ENCODE measurements around the gene CRIP3. TPM values are rescaled to one million over a fixed set of nuclear protein-coding genes. Genes with fewer than 3 reads are reported as not detected.

The CRIP3 gene
- total RNA-seq, 1 experiment from 2014 or later = 16.9 TPM

GRCh38 chr6:43286980-43287716, 21.5 kb downstream of the CRIP3 start:
- peak; percentile 74 for DNase-seq
- H3K27ac Mint-ChIP-seq = peak overlapping the region in 1 of 3 experiments; percentile 86; a peak in 2 of 7 replicates
- no peak overlapping the region for H2AFZ ChIP-seq (ENCODE audit: low read length)

More at GRCh38 chr6:43286980-43287716, 21.5 kb downstream of the CRIP3 start:
- no peak overlapping the region for H3K56ac ChIP-seq (ENCODE audit: insufficient read length, low read depth, low read length)
- H3K23ac ChIP-seq (ENCODE audit: insufficient read length, low read depth, low read length) = no peak overlapping the region
- H3K4me1 ChIP-seq (ENCODE audit: insufficient read depth, low read length) = no peaks in the 10 kb centered on the region
- no peak overlapping the region for H3K9ac ChIP-seq (ENCODE audit: extremely low read depth, insufficient read length, low read length)
- H2BK12ac ChIP-seq (ENCODE audit: insufficient read length, low read depth, low read length) = no peak overlapping the region
- no peak overlapping the region for H3K27ac ChIP-seq (ENCODE audit: insufficient read length, low read depth, low read length)
- no peak overlapping the region for H2BK120ac ChIP-seq (ENCODE audit: low read depth, low read length, poor library complexity, severe bottlenecking)
- no peaks in the 10 kb centered on the region for H3K9me3 Mint-ChIP-seq
- no peak overlapping the region for H3T11ph ChIP-seq (ENCODE audit: low read length)
- peaks cover 10 to 23% of the 10 kb centered on the region in 2 experiments for H3K4me1 Mint-ChIP-seq
- no peaks in the 10 kb centered on the region for H3K79me1 ChIP-seq (ENCODE audit: insufficient read depth, low read depth, low read length, poor library complexity, severe bottlenecking)
- H3K14ac ChIP-seq (ENCODE audit: insufficient read depth, low read length) = no peak overlapping the region
- no peak overlapping the region for H3K4me2 ChIP-seq (ENCODE audit: insufficient read depth, insufficient read length, low read length)
- no peak overlapping the region for H2BK20ac ChIP-seq (ENCODE audit: low read depth, low read length, poor library complexity, severe bottlenecking)
- no peaks in the 10 kb centered on the region for H3K36me3 Mint-ChIP-seq (ENCODE audit: insufficient read depth in 1 of 3, low read depth in 3 of 3)
- no peak overlapping the region for H3K4ac ChIP-seq (ENCODE audit: low read depth, low read length)
- H3K23me2 ChIP-seq (ENCODE audit: insufficient read length, low read depth, low read length, poor library complexity, severe bottlenecking) = no peaks in the 10 kb centered on the region
- no peaks in the 10 kb centered on the region for H3K27me3 ChIP-seq (ENCODE audit: insufficient read depth, low read length)
- TF ChIP-seq CTCF (conservative IDR thresholded peaks at IDR 0.05) = peak; percentile 60
- no peak overlapping the region for H4K91ac ChIP-seq (ENCODE audit: insufficient read length, low read depth, low read length)
- H4K8ac ChIP-seq (replicated peaks; ENCODE audit: insufficient read length, low read depth, low read length) = no peak overlapping the region
- no peak overlapping the region for H3K18ac ChIP-seq (ENCODE audit: insufficient read length, low read depth, low read length)
- H4K20me1 ChIP-seq (ENCODE audit: control insufficient read depth, insufficient read depth, insufficient read length) = no peaks in the 10 kb centered on the region
- H2BK5ac ChIP-seq (ENCODE audit: insufficient read length, low read length) = no peak overlapping the region
- H3K79me2 ChIP-seq (ENCODE audit: insufficient read depth, low read length) = no peaks in the 10 kb centered on the region
- H3K9me3 ChIP-seq (ENCODE audit: control insufficient read depth, low read depth, low read length) = no peaks in the 10 kb centered on the region
- no peak overlapping the region; a peak in 1 of 5 replicates for H3K4me3 Mint-ChIP-seq
- no peak overlapping the region for H2AK5ac ChIP-seq (ENCODE audit: insufficient read length, low read length)
- H2BK15ac ChIP-seq (ENCODE audit: low read depth, low read length) = no peak overlapping the region
- peaks cover 3% of the 10 kb centered on the region for H3K27me3 Mint-ChIP-seq (ENCODE audit: low read depth)
- H4K5ac ChIP-seq (ENCODE audit: insufficient read length, low read depth, low read length) = no peak overlapping the region
- WGBS (ENCODE audit: extremely low coverage, insufficient read length, low lambda C conversion rate) = no CpG with 5 or more reads among the region's 10 CpGs

Measured in H9 (cell line).